HG02623 (cell line): ENCODE measurements around the gene RNF167.

ENCODE experiments used
- ATAC-seq: cut with Tn5 transposase; IDR thresholded peaks from one replicate; pipeline ENCODE4 v1.9.1; 2021; ENCODE audit warnings: moderate library complexity; ENCODE audit not compliant: unreplicated experiment

RNF167 gene

GRCh38 chr17:4950075-4950745 is 10.1 kb downstream of the RNF167 start:
- ATAC-seq: no peak

DNA sequence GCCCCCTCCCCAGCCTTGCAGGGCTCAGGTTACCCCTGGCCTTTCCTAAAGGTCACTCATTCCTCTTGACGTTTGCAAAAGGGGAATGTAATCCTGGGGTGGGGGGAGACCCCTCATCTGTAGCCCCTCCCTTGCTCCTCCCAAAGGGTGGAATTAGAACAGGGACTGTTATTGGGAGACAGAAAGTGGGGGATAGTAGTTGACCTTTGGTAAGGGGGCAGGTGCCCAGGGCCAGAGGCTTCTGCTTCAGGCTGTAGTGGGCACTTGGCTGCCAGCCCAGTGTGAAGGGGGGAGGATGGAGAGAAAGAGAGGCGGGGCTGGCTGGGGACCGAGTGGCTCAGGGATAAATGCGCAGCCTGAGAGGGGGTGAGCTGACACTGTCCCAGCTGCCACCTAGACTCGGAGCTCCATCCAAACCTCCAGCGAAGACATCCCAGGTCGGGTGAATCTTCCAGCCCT is 10.7 kb downstream of the RNF167 start, which contains the start of gene ENO3:
TSS of gene ENO3 (plus strand) at position 374 of the 459 bp plus-strand sequence. CDS start 711 bp downstream, outside the sequence.
- no peak for ATAC-seq

DNA sequence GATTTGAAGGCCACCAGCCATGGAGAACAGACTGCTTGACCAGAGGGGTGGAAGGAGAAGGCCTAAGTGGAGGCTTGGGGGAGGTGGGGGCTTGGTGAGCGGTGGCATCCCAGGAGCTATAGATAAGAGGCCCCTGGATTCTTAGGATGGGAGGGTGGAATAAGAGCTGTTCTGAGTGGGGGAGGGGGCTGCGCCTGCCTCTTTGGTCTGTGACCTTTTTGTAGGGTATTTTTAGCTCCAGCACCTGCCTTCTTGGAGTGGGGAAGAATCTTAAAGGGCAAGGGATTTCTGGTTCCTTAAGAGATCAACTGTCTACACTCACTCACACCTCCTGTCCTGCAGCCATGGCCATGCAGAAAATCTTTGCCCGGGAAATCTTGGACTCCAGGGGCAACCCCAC is 11.4 kb downstream of the RNF167 start:
- ATAC-seq: no peak

GRCh38 chr17:4953451-4953961 is 13.4 kb downstream of the RNF167 start:
- ATAC-seq: no peak

GRCh38 chr17:4955091-4955490 is 15.0 kb downstream of the RNF167 start:
- no peak for ATAC-seq

GRCh38 chr17:4956493-4957061 is 16.5 kb downstream of the RNF167 start:
- no peak for ATAC-seq

DNA sequence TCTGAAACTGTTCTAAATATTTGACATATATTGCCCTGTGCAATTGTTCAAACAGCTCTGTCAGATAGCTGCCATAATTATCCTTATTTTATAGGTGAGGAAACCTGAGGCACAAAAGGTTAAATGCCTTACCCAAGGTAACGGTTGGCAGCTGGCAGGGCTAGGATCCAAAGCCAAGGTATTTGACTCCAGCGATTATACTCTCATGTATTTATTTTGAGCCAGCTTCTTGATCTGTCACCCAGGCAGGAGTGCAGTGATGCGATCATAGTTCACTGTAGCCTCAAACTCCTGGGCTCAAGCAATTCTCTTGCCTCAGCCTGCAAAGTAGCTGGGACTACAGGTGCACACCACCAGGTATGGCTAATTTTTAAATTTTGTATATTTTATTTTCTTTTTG is 18.0 kb downstream of the RNF167 start:
- no peak for ATAC-seq

- no peak for ATAC-seq
Measured at GRCh38 chr17:4959261-4959965, 19.3 kb downstream of the RNF167 start.

GRCh38 chr17:4960279-4960922 is 20.3 kb downstream of the RNF167 start:
- ATAC-seq: no peak

DNA sequence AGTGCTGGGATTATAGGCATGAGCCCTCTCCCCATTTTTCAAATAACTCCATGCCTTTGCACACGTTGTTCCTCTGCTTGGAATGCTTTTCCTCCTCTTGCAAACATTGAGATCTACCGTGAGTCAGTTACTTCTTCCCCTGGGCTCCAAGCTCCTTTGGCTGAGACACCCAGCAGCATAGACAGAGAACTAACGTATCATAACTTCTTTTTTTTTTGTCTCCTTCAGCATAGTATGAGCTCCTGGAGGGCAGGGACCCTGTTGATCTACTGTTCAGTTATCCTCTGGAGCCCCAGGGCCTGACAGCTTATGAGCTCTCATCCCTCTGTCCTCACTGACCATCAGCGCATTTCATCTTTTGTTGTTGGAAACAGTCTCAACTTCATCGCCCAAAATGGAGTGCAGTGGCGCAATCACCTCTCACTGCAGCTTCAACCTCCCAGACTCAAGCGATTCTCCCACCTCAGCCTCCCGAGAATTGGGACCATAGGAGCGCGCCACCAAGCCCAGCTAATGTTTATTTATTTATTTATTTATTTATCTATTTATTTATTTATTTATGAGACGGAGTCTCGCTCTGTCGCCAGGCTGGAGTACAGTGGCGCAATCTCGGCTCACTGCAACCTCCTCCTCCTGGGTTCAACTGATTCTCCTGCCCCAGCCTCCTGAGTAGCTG is 25.4 kb downstream of the RNF167 start:
- no peak for ATAC-seq

GRCh38 chr17:4966844-4967538 is 26.9 kb downstream of the RNF167 start:
- ATAC-seq: peak; percentile 74

DNA sequence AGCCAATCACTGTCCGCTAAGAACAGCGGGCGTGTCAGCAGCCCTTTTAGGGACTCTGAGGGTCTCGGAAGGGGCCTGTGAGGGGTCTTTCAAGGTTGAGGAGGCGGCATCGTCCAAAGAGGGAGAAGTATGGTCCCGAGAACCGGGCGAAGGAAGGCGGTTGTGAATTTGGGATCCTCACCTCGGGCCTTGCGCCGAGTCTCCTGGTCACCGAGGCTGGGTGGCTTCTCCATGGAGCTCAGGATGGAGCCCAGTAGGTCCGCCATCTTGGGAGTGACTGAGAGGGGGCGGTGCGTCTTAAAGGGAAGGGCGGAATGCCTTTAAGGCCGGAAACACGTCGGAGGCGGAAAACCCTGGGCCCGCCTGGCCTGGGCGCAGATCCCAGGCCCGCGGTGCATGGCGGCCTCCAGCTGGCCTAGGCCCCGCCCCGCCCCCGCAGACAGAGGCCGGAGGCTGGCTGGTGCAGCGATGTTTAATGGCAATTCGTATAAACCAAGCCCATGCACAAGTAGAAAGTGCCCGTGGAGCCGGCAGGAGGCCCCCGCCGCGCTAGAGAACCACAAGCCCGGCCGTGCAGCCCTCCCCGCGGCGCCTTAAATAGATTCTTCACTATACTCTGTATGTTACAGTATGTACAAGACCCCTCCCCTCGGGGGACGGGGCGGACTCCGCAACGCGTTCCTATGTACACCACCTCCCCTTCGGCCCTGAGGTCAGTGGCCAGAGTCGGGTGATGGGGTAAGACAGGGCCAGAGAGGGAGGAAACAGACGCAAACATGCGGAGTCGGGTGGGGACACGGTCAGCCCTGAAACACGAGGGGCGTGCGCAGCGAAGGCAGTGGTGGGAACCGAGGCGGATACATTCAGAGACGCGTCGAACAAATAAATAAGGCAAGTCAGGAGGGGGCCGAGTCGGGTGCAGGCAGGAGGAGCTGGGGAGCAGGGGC is 27.7 kb downstream of the RNF167 start, which contains the start of gene SPAG7:
TSS of gene SPAG7 (minus strand) at position 279 of the 947 bp plus-strand sequence. CDS start at position 266, 13 bp downstream.
- ATAC-seq: peak; percentile 50

DNA sequence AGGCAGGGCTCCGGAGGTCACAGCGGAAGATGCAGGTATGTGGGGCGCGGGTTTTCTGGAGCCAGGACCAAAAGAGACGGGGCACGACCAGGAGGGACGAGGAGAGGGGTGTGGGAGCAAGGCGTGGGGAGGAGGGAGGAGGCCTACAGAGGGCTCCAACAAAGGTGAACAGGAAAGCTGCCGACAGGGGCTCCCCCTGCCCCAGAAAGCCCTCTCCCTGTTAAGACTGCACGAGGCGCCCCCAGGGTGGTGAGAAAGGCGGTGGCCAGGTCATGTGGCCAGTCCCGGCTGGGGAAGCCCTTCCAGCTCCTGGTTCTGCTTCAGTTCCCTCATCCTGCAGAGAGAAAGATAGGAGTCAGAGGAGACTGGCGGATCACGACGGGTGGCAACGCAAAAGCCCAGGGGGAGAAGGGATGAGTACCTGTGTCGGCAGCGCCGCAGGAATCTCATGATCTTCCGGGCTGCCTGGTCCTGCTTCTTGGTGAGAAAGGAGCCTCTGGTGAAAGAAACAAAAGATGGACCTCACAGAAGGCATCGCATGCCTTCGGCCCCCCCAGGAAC is 28.5 kb downstream of the RNF167 start:
- ATAC-seq: no peak

- no peak for ATAC-seq
Measured at GRCh38 chr17:4969047-4969550, 29.0 kb downstream of the RNF167 start.

DNA sequence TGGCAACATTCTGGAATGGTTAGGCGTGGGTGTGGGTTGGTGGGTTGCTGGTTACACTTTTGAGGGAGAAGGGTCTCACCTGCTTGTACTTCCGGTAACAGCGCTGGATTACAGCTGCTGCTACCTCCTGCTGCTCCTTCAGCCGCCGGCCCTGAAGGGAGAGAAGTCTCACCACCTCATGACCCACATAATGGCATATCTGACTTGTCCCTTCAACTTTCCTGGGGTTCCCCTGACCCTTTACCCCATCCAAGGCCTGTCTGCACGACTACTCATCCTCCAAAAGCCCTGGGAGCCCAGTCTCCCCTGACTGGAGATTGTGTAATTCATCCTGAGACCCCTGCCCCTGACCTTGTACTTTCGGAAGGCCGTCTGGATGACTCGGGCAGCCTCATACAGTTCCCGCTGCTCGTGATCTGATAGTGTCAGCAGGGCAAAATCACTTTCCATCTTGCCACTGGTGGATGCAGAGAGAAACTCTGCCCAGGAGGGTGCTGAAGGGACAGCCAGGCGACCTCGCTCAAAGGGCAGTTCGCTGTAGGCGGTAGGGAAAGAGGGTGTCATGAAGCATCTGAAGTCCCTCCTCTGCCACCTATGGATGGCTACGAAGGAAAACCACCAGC is 29.6 kb downstream of the RNF167 start:
- no peak for ATAC-seq

GRCh38 chr17:4970273-4970672 is 30.2 kb downstream of the RNF167 start:
- ATAC-seq: no peak

- ATAC-seq: no peak
Measured at GRCh38 chr17:4971826-4972225, 31.8 kb downstream of the RNF167 start.

DNA sequence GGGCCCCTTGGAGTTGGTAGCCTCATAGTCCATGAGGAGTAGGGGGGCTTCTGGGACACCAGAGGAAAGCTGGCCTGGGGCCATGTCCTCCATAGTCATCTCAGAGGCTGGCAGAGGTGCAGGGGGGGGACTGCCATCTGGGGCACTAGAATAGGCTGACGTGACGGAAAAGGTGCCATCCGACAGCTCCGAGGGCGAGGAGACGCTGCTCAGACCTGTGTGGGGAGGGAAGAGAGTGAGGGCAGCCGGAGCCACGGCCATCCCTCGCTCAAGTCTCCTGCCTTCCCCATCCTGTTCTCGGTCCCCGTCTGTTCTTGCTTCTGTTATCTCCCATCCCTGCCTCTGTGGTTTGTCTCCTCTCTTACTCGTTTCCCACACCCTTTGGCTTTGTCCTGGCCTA is 32.3 kb downstream of the RNF167 start:
- ATAC-seq: no peak
